Measurements from ENCODE around the gene HADH. TPM values are rescaled to one million over a fixed set of nuclear protein-coding genes. Genes with fewer than 3 reads are reported as not detected.

Gene HADH
- total RNA-seq, 1 donor from 2014 or later, result 71.0 TPM

- H3K4me1 Mint-ChIP-seq, result peaks cover 12% of the 10 kb centered on the region
- no peaks in the 10 kb centered on the region for H3K9me3 Mint-ChIP-seq
- H3K27me3 Mint-ChIP-seq (ENCODE audit: low read depth), result no peaks in the 10 kb centered on the region
- H3K27ac Mint-ChIP-seq (ENCODE audit: unreplicated experiment), result peak overlapping the region; percentile 24
- H3K36me3 Mint-ChIP-seq (ENCODE audit: low read depth), result peaks cover 10% of the 10 kb centered on the region
- peak; percentile 14 for DNase-seq (ENCODE audit: low read depth, low spot score)
- TF ChIP-seq CTCF (conservative IDR thresholded peaks at IDR 0.05), result no peak
- H3K4me3 Mint-ChIP-seq, result no peak overlapping the region
These were observed 53.8 kb downstream of the HADH start for GRCh38 chr4:108043526-108043925.

- no peaks in the 10 kb centered on the region for H3K27me3 Mint-ChIP-seq (ENCODE audit: low read depth)
- TF ChIP-seq CTCF (conservative IDR thresholded peaks at IDR 0.05), result no peak
- DNase-seq (ENCODE audit: low read depth, low spot score), result no peak
- no peak overlapping the region for H3K4me3 Mint-ChIP-seq
- no peak overlapping the region for H3K27ac Mint-ChIP-seq (ENCODE audit: unreplicated experiment)
- peaks cover 12% of the 10 kb centered on the region for H3K4me1 Mint-ChIP-seq
- no peaks in the 10 kb centered on the region for H3K9me3 Mint-ChIP-seq
- H3K36me3 Mint-ChIP-seq (ENCODE audit: low read depth), result peaks cover 8% of the 10 kb centered on the region
These were observed 55.4 kb downstream of the HADH start for GRCh38 chr4:108044951-108045686.

DNA sequence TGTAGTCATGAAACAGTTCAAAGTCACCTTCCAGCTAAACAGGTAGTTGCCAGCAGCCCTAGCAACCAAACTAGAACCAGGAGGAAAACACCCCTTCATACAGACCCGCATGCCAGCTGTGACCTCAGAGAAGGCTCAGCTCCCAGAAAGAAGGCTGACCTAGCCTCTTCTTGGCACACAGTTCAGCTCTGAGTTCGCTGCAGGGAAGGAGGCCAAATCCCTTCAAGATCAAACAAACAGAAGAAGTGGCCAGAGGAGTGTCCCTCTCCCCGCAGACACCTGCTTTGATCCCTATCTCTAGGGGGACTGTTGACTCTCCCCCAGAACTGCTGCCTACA is 56.0 kb downstream of the HADH start:
- peak overlapping the region; percentile 4 for H3K27ac Mint-ChIP-seq (ENCODE audit: unreplicated experiment)
- DNase-seq (ENCODE audit: low read depth, low spot score), result no peak
- H3K27me3 Mint-ChIP-seq (ENCODE audit: low read depth), result no peaks in the 10 kb centered on the region
- peaks cover 8% of the 10 kb centered on the region for H3K36me3 Mint-ChIP-seq (ENCODE audit: low read depth)
- TF ChIP-seq CTCF (conservative IDR thresholded peaks at IDR 0.05), result no peak
- peaks cover 12% of the 10 kb centered on the region for H3K4me1 Mint-ChIP-seq
- H3K4me3 Mint-ChIP-seq, result no peak overlapping the region
- H3K9me3 Mint-ChIP-seq, result no peaks in the 10 kb centered on the region

DNA sequence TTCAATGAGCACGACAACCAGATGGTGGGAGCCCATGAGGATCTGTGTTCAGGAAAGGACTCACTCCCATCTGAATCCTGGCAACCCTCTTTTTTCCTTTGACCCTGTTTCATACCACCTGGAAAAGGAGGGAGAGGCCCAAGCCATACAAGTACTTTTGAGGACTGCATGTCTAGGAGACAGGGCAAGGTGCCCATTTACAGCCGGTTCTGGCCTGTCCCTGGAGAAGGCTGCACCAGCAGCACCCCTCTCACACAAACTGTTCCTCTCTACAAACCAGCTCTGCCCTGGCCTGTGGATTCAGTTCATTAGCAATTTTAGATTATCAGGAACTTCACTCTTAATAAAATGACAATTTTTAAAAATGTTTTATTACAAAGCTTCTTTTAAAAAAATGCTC is 57.5 kb downstream of the HADH start:
- Mint-ChIP-seq H3K9me3 (no peaks in the 10 kb centered on the region), H3K4me1 (peaks cover 12% of the 10 kb centered on the region), H3K27ac (ENCODE audit: unreplicated experiment) (no peak overlapping the region), H3K36me3 (ENCODE audit: low read depth) (peaks cover 8% of the 10 kb centered on the region), H3K27me3 (ENCODE audit: low read depth) (no peaks in the 10 kb centered on the region), H3K4me3 (no peak overlapping the region)
- TF ChIP-seq CTCF (conservative IDR thresholded peaks at IDR 0.05), result no peak
- DNase-seq (ENCODE audit: low read depth, low spot score), result no peak

DNA sequence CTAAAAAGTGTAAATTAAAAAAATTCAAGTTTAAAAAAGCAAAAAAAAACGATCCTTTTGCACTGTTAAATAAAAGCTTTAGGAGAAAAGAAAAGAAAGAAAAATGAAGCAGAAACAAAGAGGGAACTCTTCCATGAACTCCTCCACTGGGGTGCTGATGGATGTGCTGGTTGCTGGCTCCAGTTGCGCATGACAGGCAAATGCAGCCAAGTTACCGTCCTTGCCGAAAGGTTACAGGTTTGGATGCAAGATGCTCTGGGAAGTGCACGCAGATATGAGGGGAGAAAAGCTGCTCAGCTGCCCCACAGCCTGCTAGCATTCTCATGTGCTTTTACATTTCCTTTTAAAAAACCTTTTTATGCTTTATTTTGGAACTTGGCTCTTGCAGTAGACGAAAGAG is 58.5 kb downstream of the HADH start:
- Mint-ChIP-seq H3K27me3 (ENCODE audit: low read depth) (no peaks in the 10 kb centered on the region), H3K9me3 (no peaks in the 10 kb centered on the region), H3K4me3 (no peak overlapping the region), H3K36me3 (ENCODE audit: low read depth) (peaks cover 11% of the 10 kb centered on the region), H3K4me1 (peaks cover 8% of the 10 kb centered on the region), H3K27ac (ENCODE audit: unreplicated experiment) (no peak overlapping the region)
- no peak for TF ChIP-seq CTCF (conservative IDR thresholded peaks at IDR 0.05)
- no peak for DNase-seq (ENCODE audit: low read depth, low spot score)
